K562 (cell line): ENCODE results near the gene RALGAPA2. TPM values are rescaled to one million over a fixed set of nuclear protein-coding genes. Genes with fewer than 3 reads are reported as not detected.
A peak's percentile ranks its signal among the peaks of the same experiment; 100 is the strongest.

Experiments
- ATF2 ChIP-seq: sonication (generic); formaldehyde crosslinking; IDR thresholded peaks from 2 replicates; pipeline ENCODE4 v1.8.1; 2022; ENCODE audit warnings: missing genetic modification reagents
- CEBPB ChIP-seq: fragments of 450-650 bp; IDR thresholded peaks from 2 replicates; pipeline ENCODE4 v1.6.1; 2016; ENCODE audit warnings: missing genetic modification characterization, missing compliant biosample characterization
- CREM ChIP-seq: IDR thresholded peaks from 2 replicates; pipeline ENCODE4 v1.6.1; 2014; ENCODE audit warnings: antibody characterized with exemption, low read depth
- E2F4 ChIP-seq: sonication (generic); formaldehyde crosslinking; IDR thresholded peaks from 2 replicates; pipeline ENCODE4 v1.8.0; 2022; ENCODE audit warnings: mild to moderate bottlenecking, low read depth, missing genetic modification reagents
- E4F1 ChIP-seq: fragments of 250-450 bp; sonication (Bioruptor Pico); IDR thresholded peaks from 2 replicates; pipeline ENCODE4 v1.5.0; 2021; ENCODE audit warnings: mild to moderate bottlenecking, borderline replicate concordance
- HMGN3 ChIP-seq: IDR thresholded peaks from 2 replicates; pipeline ENCODE4 v1.6.1; 2011; ENCODE audit warnings: borderline replicate concordance, low read depth, mild to moderate bottlenecking, mixed read lengths, low read length; ENCODE audit not compliant: insufficient read length; ENCODE audit errors: extremely low read depth
- MAFG ChIP-seq: fragments of 450-650 bp; conservative IDR thresholded peaks from 2 replicates; pipeline ENCODE4 v1.6.1; 2016; ENCODE audit warnings: missing genetic modification characterization, missing compliant biosample characterization
- PHF20 ChIP-seq: fragments of 450-650 bp; IDR thresholded peaks from 2 replicates; pipeline ENCODE4 v1.6.1; 2018; ENCODE audit not compliant: partially characterized antibody
- RHOXF2B ChIP-seq: fragments of 250-450 bp; sonication (Bioruptor Pico); conservative IDR thresholded peaks from 2 replicates; pipeline ENCODE4 v1.5.1; 2021
- RREB1 ChIP-seq: fragments of 250-450 bp; sonication (Bioruptor Pico); IDR thresholded peaks from 2 replicates; pipeline ENCODE4 v1.4.0; 2020
- TGIF2 ChIP-seq: sonication (generic); formaldehyde crosslinking; IDR thresholded peaks from 2 replicates; pipeline ENCODE4 v1.8.1; 2022; ENCODE audit warnings: mild to moderate bottlenecking, missing genetic modification reagents, moderate library complexity
- ZNF12 ChIP-seq: sonication (generic); formaldehyde crosslinking; IDR thresholded peaks from 2 replicates; pipeline ENCODE4 v1.4.0; 2020; ENCODE audit warnings: mild to moderate bottlenecking, missing genetic modification reagents
- ZNF239 ChIP-seq: fragments of 250-450 bp; sonication (Bioruptor Pico); IDR thresholded peaks from 2 replicates; pipeline ENCODE4 v1.4.0; 2020; ENCODE audit warnings: mild to moderate bottlenecking
- ZNF263 ChIP-seq: sonication (generic); formaldehyde crosslinking; IDR thresholded peaks from 2 replicates; pipeline ENCODE4 v1.8.0; 2022; ENCODE audit warnings: mild to moderate bottlenecking, missing genetic modification reagents, borderline replicate concordance
- ZNF347 ChIP-seq: fragments of 450-650 bp; formaldehyde crosslinking; IDR thresholded peaks from 2 replicates; pipeline ENCODE4 v1.4.0; 2020; ENCODE audit warnings: low read depth, mild to moderate bottlenecking, moderate library complexity
- polyA plus RNA-seq, 8 experiments: library from polyadenylated mRNA; depleted of rRNA in 4 of 8; stranded (reverse) in 5 of 8; unstranded in 3 of 8; fragments of >200 nt; fragmentation: Nextera tagmentation in 2 of 8; fragmentation: Illumina TruSeq in 1 of 8; extraction: Ambion mirVana in 2 of 8; extraction: Trizol in 1 of 8; gene quantifications; 2 replicates each; pipeline versions ENCODE4 v1.2.1 to v1.2.3, GENCODE V29; 2011 to 2014; ENCODE audit warnings: inconsistent platforms in 1 of 8, missing spikeins in 1 of 8
- total RNA-seq, 7 experiments: library from RNA; depleted of rRNA in 6 of 7; stranded (reverse); fragments of >200 nt in 6 of 7; fragmentation: Illumina TruSeq in 2 of 7; extraction: Trizol in 2 of 7; gene quantifications; 2 replicates each; pipeline versions ENCODE4 v1.2.1 to v1.2.3, GENCODE V29; 2011 to 2021; ENCODE audit warnings: low replicate concordance in 1 of 7
- TF ChIP-seq, protein P1 (sequence below), 2 experiments: fragments of 250-450 bp in 1 of 2; fragments of 450-650 bp in 1 of 2; sonication (Bioruptor Pico) in 1 of 2; IDR thresholded peaks; 2 replicates each; pipeline versions ENCODE4 v1.6.1 to v1.8.0; 2016 to 2021; ENCODE audit warnings: mild to moderate bottlenecking in 2 of 2, moderate library complexity in 2 of 2, missing compliant biosample characterization in 1 of 2, missing genetic modification characterization in 1 of 2

RALGAPA2 gene
- total and polyA plus RNA-seq, 9 of the 15 experiments (the other 6 are each of a cell fraction or from before 2014, with no cell fraction given), result 0.35 to 2.7 (median 1.4) TPM

- TF ChIP-seq, protein P1, sequence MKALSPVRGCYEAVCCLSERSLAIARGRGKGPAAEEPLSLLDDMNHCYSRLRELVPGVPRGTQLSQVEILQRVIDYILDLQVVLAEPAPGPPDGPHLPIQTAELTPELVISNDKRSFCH (CRISPR knock-in tag; IDR thresholded peaks at IDR 0.05), result no peak
- TF ChIP-seq, protein P1 (tag; IDR thresholded peaks at IDR 0.05), result no peak
- TF ChIP-seq RREB1 (CRISPR knock-in tag), result no peak
- TF ChIP-seq MAFG (tag), result 0 out of 2 replicates have a peak, but pooled peaks have one; percentile 9
- TF ChIP-seq ZNF12 (CRISPR knock-in tag), result no peak
- no peak for TF ChIP-seq HMGN3
- no peak for TF ChIP-seq E4F1 (CRISPR knock-in tag)
- TF ChIP-seq CEBPB (tag), result peak; percentile 51
- no peak for TF ChIP-seq E2F4 (CRISPR knock-in tag)
- TF ChIP-seq ATF2 (CRISPR knock-in tag), result no peak
- no peak for TF ChIP-seq PHF20
- TF ChIP-seq RHOXF2B, result no peak
- no peak for TF ChIP-seq ZNF239
- TF ChIP-seq TGIF2 (CRISPR knock-in tag), result no peak
- TF ChIP-seq ZNF347, result no peak
- peak; percentile 84; the same call in 1 of the 2 replicates for TF ChIP-seq ZNF263 (CRISPR knock-in tag)
- TF ChIP-seq CREM, result no peak
Observed at GRCh38 chr20:20637998-20638725, 74.3 kb downstream of the RALGAPA2 start (continued).
